Muscle of leg (tissue), 11 donors: ENCODE results near the gene JAG1. TPM values are rescaled to one million over a fixed set of nuclear protein-coding genes. Genes with fewer than 3 reads are reported as not detected.
A peak's percentile ranks its signal among the peaks of the same experiment; 100 is the strongest.

Experiments used
- DNase-seq: peaks from one replicate; pipeline ENCODE4 v3.0.0; 2013
- H3K27ac ChIP-seq: one replicate; pipeline ENCODE4 v1.5.1; 2013; ENCODE audit warnings: mild to moderate bottlenecking, low read length, control low read depth
- H3K27me3 ChIP-seq: one replicate; pipeline ENCODE4 v1.6.1; 2013; ENCODE audit warnings: low read length; ENCODE audit not compliant: control insufficient read depth, insufficient read depth
- H3K36me3 ChIP-seq: one replicate; pipeline ENCODE4 v1.6.1; 2013; ENCODE audit warnings: low read length; ENCODE audit not compliant: control insufficient read depth, insufficient read depth
- H3K4me1 ChIP-seq: one replicate; pipeline ENCODE4 v1.6.1; 2013; ENCODE audit warnings: low read length; ENCODE audit not compliant: control insufficient read depth, insufficient read depth
- H3K4me3 ChIP-seq: one replicate; pipeline ENCODE4 v1.5.1; 2013; ENCODE audit warnings: low read length, control low read depth
- H3K9me3 ChIP-seq: replicated peaks from 2 replicates; pipeline ENCODE4 v1.6.1; 2013; ENCODE audit warnings: low read depth, low read length; ENCODE audit not compliant: control insufficient read depth
- WGBS: methylation state at CpG from one replicate; pipeline ENCODE4 v1.1.5; 2013; ENCODE audit warnings: missing lambda C conversion rate; ENCODE audit not compliant: insufficient coverage; 5-methylcytosine and 5-hydroxymethylcytosine counted together
- polyA plus RNA-seq, 8 donors: library from polyadenylated mRNA; unstranded; fragments of 120-200 nt; gene quantifications; one replicate each; pipeline versions ENCODE4 v1.2.1 to v1.2.3, GENCODE V29; 2013; ENCODE audit warnings: inconsistent platforms in 1 of 8, low replicate concordance in 1 of 8; ENCODE audit not compliant: insufficient read length in 8 of 8, insufficient read depth in 1 of 8
- total RNA-seq: library from RNA; stranded (reverse); fragments of 120-200 nt; gene quantifications from one replicate; pipeline ENCODE4 v1.2.4, GENCODE V29; 2013

The JAG1 gene
- total and polyA plus RNA-seq, 9 donors, result 28.9 to 52.8 (median 33.9) TPM

DNA sequence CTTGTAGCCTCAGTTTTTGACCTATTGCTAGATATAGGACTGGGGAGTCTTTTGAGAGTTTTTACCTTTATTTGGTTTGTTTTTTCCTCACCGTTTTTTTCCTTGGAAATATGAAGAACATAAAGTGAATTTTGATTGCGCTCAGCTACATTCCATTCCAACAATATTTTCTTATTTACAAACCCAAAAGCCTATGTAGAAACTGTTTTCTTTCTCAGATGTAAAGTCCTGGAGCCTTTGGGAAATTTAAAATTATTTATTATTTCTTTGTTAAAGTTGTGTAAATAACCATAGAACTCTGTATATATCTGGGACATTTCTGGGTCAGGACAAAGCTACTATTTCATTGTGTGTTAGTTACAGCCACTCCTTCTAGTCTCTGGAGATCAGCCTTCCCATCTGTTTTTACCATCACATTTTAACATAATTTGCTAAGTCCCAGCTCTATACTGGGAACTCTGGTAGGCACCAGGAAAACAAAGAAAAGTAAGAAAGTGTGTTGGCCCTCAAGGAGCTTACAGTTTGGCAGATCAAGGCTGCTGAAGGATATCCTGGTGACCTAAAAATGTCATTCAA, 68.8 kb downstream of the JAG1 start:
- Histone ChIP-seq H3K9me3 (no peaks in the 10 kb centered on the region), H3K27me3 (no peaks in the 10 kb centered on the region), H3K4me3 (no peak overlapping the region), H3K4me1 (peaks cover 16% of the 10 kb centered on the region), H3K36me3 (no peaks in the 10 kb centered on the region), H3K27ac (peak overlapping the region; percentile 69)
- peak; percentile 75 for DNase-seq
- WGBS, result no CpG with 5 or more reads among the region's 2 CpGs

DNA sequence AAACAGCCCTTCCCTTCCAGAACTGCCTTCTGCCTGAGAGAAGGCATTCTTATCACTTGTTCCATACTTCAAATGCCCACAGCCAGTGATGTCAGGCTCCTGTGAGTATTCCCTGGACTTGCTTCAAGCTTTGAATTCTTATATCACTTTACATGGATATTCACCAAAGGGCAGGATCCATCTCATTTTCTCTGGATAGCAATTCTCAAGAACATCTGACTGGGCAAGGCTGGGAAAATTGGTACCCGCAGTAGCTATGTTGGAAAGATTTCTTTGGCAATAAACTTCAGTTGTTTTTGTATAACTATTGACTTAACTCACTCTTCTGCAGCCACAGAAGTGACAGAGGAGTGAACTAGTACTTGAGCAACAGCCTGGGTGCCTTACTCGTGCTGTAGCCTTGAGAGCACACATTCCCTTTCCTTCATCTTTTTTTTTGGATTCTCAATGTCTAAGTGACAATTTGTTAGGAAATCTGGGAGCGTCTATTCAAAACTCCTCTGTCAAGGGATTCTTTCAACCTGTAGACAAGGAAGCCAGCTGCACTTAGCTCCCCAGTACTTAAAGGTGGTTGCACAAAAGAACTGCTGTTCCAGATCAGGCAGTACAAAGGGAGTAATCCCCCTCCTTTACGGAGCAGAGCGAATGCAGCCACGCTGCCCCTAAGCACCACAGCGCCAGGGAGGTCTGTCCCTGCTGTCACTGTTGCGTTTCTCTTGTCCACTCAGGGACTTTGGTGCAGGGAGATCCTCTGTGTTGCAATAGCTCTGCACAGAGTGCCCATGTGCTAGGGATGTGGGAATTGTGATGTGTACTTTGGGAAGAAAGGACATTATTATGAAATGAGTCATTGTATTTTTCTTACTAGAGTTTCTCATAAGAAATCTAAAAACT, 69.6 kb downstream of the JAG1 start:
- H3K27ac ChIP-seq, result peak overlapping the region; percentile 69
- 66% methylated on average over 3 of the region's 8 CpGs for WGBS
- peak; percentile 75 for DNase-seq

DNA sequence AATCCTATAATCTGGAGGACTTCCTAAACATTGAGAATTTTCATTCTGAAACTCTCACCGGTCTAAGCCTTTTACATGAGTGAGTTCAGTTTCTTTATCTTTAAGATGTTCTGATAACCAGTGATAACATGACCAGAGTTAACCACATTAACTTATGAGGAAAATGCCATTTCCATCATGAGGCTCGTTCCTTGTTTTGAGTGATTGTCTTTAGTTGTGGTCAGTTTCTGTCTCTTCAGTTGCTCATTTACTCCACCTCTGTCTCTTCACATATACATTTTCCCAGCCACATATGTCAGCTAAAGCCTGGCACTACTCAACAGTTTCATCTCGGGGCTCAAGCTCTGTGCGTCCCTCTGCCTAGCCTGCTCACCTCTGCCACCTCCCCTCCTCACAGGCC, 70.4 kb downstream of the JAG1 start:
- Histone ChIP-seq H3K27ac (no peak overlapping the region), H3K4me3 (no peak overlapping the region), H3K9me3 (no peaks in the 10 kb centered on the region), H3K27me3 (no peaks in the 10 kb centered on the region), H3K4me1 (peaks cover 12% of the 10 kb centered on the region), H3K36me3 (no peaks in the 10 kb centered on the region)
- DNase-seq, result no peak
- WGBS, result 80% methylated on average over 1 of the region's 4 CpGs

More for the DNA sequence above, 69.6 kb downstream of the JAG1 start:
- H3K4me1 ChIP-seq, result peaks cover 12% of the 10 kb centered on the region
- no peaks in the 10 kb centered on the region for H3K36me3 ChIP-seq
- no peak overlapping the region for H3K4me3 ChIP-seq
- no peaks in the 10 kb centered on the region for H3K9me3 ChIP-seq
- no peaks in the 10 kb centered on the region for H3K27me3 ChIP-seq

DNA sequence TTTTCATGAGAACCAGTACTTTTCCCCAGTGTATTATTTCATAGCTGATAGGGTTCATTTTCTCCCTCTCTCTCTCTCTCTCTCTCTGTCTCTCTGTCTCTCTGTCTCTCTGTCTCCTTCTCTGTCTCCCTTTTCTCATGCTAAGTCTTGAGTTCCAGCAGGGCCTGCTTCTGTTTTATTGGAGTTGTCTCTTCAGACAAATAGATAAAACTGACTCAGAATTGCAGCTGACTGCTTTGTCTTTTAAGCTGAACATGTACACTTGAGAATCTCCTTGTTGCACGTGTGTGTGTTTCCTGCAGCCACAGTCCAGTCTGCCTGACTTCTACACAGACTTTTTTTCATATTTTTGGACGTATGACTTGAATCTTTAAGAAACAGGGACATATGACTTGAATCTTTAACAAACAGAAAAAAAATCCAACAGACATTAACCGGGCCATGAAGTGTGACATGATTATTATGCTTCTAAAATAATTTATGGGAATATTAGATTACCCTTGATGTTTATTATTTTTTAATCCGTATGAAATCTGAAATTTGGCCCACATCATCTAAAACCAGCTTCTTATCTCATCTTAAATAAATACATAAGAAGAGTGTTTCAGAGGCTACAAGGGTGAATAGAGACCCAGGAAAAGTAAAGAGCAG, 71.5 kb downstream of the JAG1 start:
- Histone ChIP-seq H3K36me3 (no peaks in the 10 kb centered on the region), H3K4me3 (no peak overlapping the region), H3K4me1 (peaks cover 12% of the 10 kb centered on the region), H3K9me3 (no peaks in the 10 kb centered on the region), H3K27ac (peak overlapping the region; percentile 10), H3K27me3 (no peaks in the 10 kb centered on the region)
- WGBS, result 0% methylated on average over 1 of the region's 4 CpGs
- DNase-seq, result peak; percentile 64

DNA sequence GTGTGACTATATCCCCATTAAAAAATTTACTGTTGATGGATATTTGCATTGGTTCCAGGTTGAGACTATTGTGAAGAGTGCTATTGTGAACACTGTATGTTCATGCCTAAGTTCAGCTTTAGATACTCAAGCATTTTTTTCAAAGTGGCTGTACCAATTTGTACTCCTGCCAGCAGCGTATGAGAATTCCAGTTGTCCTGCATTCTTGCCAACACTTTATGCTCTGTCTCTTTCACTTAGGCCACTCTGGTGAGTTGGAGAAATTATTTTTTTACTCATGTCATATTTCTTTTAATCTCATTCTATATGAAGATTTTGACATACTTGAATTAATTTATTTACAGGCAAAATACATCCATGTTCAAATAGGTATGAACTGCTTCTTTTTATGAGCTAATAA, 76.2 kb downstream of the JAG1 start:
- Histone ChIP-seq H3K4me1 (no peaks in the 10 kb centered on the region), H3K27me3 (no peaks in the 10 kb centered on the region), H3K36me3 (no peaks in the 10 kb centered on the region), H3K27ac (no peak overlapping the region), H3K4me3 (no peak overlapping the region), H3K9me3 (no peaks in the 10 kb centered on the region)
- WGBS, result no CpG with 5 or more reads among the region's 1 CpG
- no peak for DNase-seq

DNA sequence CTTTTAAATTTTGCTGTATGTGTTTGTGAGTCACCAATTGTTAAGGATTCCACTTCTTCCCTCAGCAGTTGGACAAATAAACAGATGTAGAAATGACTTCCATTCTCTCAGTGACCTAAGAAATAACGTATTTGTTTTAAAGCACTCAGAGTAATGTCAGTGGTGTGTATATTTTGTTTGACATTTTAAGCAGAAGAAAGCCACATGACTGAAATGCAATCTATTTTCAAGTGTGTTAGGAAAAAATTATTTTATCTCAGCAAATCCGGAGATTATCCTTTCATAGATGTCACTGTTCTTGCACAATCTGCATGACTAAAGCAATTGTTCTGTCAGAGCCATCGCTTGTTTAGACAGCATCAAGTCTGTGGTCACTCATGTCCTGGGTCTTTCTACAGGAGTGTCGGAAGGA, 77.1 kb downstream of the JAG1 start:
- no peak overlapping the region for H3K27ac ChIP-seq
- no peaks in the 10 kb centered on the region for H3K9me3 ChIP-seq
- H3K36me3 ChIP-seq, result no peaks in the 10 kb centered on the region
- no peak for DNase-seq
- no peaks in the 10 kb centered on the region for H3K27me3 ChIP-seq
- WGBS, result no CpG with 5 or more reads among the region's 4 CpGs
- H3K4me3 ChIP-seq, result no peak overlapping the region
- H3K4me1 ChIP-seq, result no peaks in the 10 kb centered on the region

DNA sequence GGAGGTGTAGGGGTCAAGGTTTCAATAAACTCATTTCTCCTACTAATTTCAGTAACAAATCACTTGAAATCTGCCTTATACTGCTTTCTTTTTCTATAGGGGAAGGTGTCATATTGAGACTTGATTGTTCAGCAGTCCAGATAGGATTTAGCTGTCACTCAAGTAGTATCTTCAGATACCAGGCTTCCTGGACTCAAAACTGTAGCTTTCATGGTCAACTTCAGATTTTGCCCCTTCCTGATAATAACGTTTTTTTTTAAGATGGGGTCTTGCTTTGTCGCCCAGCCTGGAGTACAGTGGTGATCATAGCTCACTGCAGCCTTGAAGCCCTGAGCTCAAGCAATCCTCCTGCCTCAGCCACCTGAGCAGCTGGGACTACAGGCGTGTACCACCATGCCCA, 77.8 kb downstream of the JAG1 start:
- Histone ChIP-seq H3K27ac (no peak overlapping the region), H3K9me3 (no peaks in the 10 kb centered on the region), H3K4me3 (no peak overlapping the region), H3K27me3 (no peaks in the 10 kb centered on the region), H3K4me1 (no peaks in the 10 kb centered on the region), H3K36me3 (no peaks in the 10 kb centered on the region)
- WGBS, result 100% methylated on average over 2 of the region's 3 CpGs
- no peak for DNase-seq

DNA sequence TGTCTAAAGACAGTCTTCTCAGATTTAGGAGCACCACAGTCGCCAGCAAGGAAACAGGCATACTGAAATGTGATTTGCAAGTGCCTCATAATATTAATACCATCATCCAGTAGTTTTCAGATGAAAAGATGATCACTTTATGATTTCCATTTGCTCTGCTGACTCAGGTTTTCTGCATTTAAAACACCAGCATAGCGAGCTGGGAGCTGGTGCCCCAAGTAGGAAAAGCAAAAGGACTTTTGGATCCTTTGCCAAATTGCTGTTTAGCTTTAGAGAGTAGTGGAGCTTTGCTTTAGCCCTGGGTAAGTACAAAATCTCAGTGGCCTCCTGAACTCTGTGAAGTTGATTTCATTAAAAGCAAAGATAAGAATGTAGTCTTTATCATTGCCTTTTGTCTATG, 78.5 kb downstream of the JAG1 start:
- DNase-seq, result no peak
- Histone ChIP-seq H3K27me3 (no peaks in the 10 kb centered on the region), H3K27ac (no peak overlapping the region), H3K4me3 (no peak overlapping the region), H3K9me3 (no peaks in the 10 kb centered on the region), H3K36me3 (no peaks in the 10 kb centered on the region), H3K4me1 (no peaks in the 10 kb centered on the region)
- no CpG with 5 or more reads among the region's 2 CpGs for WGBS

DNA sequence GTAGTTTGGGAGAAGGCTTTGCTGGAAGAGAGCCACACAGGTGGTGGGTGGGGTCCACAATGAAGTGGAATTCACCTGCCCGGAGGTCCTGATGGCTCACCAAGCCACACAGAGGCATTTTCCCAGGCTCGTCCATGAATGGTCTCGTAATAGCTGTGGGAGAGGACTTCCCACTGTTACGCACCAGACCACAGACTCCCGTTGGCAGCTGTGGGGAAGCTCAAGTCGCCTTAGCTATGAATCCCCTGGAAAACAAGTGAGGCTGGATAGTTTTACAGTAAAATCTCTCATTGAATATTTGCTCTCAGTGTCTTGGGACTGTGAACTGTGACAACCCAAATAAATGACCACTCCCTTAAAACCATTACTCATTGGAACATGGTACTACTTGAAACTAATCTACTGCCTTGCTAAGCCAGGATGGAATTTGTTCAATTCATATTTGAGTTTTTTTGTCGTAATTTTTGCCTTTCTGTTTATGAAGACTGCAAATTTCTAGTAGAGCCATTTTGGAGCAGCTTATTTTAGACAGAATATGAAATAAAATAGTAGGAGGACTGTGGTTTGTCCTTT, 79.4 kb downstream of the JAG1 start:
- Histone ChIP-seq H3K27ac (no peak overlapping the region), H3K9me3 (no peaks in the 10 kb centered on the region), H3K4me1 (no peaks in the 10 kb centered on the region), H3K36me3 (no peaks in the 10 kb centered on the region), H3K4me3 (no peak overlapping the region), H3K27me3 (no peaks in the 10 kb centered on the region)
- DNase-seq, result no peak
- 71% methylated on average over 5 of the region's 7 CpGs for WGBS

DNA sequence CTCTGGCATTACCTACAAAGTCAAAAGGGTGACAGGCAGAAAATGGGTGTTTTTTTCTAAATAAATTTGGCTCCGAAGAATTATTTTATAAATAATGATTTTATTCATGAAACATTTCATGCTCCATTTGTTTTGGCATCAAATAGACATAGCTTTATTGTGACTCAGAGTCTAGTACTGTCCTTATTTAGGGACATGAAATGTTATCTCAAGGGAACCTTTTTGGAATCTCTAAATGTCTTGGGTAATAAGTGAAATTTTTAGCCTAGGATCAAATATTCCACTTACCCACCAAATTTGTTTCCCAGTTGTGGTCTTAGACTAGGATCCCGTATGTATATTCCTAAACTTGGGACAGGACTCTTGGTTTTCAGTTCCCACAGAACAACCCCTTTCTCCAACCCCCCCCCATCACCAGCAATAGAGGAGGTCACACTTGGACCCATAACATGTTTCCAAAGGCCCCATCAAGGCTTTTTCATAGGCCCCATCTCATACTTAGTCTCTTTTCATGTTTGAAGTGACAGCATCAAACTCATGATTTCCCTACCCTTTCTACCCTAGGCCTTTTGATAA, 81.8 kb downstream of the JAG1 start:
- H3K4me1 ChIP-seq, result no peaks in the 10 kb centered on the region
- no peak overlapping the region for H3K27ac ChIP-seq
- H3K27me3 ChIP-seq, result no peaks in the 10 kb centered on the region
- no peaks in the 10 kb centered on the region for H3K9me3 ChIP-seq
- H3K36me3 ChIP-seq, result no peaks in the 10 kb centered on the region
- H3K4me3 ChIP-seq, result no peak overlapping the region
- 60% methylated on average over 1 of the region's 2 CpGs for WGBS
- DNase-seq, result no peak
